Stimulated activated CD8-positive, alpha-beta memory T cell treated with anti-CD3 and anti-CD28 coated beads, Interleukin-4, amount 100 ng/mL, for 24 hours (primary cell): ENCODE data around the gene CSNK2A2.

Source experiments
- DNase-seq: peaks from one replicate; pipeline ENCODE4 v3.0.0-alpha.2; 2020; ENCODE audit warnings: low read depth

CSNK2A2 gene

DNA sequence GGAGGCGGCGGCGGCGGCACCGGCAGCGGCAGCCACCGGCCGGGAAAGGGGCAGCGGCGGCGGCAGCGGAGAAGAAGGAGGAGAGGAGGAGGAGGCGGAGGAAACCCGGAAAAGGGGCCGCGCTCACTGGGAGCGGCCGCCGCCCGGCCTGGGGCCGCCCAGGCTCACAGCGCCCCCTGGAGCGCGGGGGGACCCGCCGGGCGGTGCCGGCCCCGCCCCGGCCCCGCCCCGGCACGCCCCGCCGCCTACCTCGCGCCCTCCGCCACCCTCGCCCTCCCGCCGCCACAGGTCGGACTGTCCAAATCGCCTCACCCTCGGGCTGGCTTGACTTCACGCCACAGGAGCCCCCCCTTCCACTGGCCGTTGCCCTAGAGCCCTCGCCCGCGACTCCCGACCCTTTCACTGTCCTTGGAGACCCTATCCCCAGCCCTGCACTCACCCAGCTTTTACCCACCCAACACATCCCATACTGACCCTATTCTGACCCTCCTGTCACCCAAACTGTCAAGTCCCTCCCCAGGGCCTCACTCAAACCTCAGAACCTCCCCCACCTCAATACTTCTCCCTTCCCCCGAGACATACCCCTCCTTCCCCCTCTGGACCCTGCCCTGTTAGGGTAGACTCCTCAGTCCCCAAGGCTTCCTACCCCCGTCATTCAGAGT, at the start of gene CSNK2A2:
Gene CSNK2A2 (minus strand): TSS at position 85 of the 662 bp plus-strand sequence. CDS start 370 bp downstream, outside the sequence.
- DNase-seq, result peak; percentile 65

DNA sequence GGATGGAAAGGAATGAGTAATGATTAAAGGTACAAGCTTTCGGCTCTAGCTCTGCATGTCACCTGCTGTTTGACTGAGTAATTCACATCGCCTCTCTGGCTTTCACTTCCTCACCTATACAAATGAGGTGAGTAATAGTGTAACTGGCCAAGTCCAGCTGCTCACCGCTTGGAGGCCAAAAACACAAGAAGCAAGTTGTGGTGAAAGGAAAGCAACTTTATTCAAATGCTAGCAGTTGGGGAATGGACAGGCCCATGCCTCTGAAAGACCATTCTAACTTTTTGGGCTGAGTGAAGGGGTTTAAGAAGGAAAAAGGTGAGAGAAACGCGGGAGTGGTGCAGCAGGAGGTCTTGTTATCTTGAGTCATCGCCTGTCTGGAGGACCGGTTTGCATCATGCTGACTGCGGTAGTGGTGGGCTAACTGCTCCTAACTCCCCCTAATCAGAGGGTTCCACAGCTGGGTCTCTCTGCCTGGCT, 45.7 kb upstream of the CSNK2A2 start:
- DNase-seq, result no peak

DNA sequence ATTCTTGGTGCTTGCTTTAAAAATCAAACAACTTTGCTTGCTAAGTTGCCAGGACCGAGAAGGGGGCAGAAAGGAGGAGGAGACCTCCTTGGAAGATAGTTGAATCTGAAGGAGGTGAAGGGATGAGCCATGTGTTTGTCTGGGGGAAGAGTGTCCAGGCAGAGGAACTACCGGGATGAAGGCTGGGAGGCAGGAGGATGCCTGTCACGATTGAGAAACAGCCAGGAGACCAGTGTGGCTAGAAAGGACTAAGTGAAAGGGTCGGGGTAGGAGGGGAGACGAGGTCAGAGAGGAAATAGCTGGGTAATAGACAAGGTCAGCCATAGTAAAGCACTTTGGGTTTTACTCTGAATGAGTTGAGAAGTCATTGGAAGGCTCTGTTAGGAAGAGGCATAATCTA, 38.9 kb upstream of the CSNK2A2 start:
- DNase-seq, result no peak

DNA sequence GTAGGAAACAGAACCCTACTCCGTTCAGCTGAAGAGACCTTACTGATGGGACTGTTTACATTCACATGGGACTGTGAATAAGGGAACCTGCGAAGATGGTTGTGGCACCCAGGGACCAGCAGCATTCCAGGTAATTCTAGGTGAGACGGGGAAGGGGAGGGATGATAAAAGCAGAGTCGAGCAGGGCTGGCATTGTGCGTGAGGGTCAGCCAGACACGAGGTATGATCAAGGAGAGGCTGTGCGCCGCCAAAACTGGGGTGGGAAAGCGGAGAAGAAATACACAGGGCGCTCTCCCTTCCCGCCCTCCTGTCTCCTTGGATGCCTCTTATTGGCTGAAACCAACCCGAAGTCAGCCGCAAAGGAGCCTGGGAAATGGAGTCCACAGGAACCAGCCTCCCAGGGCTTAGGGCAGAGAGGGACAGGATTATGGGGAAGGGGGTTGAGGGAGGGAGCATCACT, 38.4 kb upstream of the CSNK2A2 start:
- peak; percentile 50 for DNase-seq

DNA sequence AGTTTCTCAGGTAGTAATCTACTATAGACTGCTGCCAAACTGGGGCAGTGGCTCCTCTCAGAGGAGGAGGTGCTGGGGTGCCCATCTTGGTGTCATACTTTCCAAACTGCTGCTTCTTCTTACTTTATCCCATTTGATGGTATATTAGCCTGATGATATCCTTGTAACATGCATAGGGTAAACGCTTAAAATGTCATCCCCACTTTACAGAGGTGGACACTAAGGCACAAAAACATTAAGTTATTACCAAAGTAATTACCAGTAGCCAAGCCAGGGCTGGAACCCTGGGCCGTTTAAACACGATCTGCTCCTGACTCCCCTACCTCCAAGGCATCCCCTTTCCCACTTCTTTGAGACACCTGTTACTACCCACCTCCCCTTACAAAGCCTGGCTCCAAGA, 37.8 kb upstream of the CSNK2A2 start:
- no peak for DNase-seq

DNA sequence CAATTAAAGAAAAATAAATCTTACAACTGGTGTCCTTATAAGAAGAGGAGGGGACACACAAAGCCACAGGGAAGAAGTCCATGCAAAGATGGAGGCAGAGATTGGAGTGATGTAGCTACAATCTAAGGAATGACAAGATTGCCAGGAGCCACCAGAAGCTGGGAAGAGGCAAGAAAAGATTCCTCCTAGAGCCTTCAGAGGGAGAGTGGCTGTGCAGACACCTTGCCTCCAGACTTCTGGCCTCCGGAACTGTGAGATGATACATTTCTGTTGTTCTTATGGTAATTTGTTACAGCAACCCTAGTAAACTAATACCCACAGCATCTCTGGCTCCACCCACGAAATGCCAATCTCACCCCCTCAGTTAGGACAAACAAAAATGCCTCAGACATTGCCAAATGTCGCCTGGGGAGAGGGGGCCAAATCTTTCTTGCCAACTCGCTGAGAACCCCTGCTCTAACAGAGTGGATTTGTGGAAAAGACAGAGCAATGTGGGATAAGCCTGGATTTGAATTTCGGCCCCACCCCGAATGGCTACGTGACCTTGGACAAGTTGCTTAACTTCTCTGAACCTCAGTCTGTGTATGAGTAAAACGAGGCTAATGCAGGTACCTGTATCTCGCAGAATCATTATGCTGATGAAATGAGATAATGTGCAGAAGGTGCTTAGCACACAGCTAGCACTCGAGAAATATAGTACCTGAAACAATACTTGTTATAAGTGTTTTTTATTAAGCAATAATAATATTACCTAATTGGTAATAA, 37.1 kb upstream of the CSNK2A2 start:
- DNase-seq, result no peak

DNA sequence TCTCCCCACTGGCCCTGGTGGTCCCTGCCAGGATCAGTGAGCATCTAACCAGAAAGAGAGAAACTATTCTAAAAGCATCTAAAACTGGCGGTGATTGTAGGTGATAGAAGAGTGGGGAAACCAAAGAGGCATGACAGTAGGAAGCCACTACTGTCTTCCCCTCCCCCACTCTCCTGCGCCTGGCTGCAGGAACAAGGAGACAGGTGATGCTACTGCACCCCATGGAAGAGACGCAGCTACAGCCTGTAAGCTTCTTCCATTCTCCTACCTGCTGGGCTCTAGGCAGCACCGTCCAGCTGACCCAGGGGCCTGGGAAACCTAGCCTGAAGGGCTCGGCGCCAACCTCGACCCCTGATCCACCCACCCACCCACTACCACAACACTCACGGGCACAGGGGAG, 32.4 kb upstream of the CSNK2A2 start:
- no peak for DNase-seq

DNA sequence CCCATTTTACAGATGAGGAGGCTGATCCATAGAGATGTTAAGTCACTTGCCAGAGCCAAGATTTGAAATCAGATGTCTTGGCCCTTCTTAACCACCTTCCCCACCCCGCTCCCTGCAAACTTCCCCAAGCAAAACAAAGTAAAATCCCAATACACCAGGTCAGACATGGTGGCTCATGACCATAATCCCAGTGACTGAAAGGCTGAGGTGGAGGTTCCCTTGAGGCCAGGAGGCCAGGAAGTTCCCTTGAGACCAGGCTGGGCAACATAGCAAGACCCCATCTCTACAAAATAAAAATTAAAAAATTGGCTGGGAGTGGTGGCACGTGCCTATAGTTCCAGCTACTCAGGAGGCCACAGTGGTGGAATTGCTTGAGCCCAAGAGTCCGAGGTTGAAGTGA, 28.9 kb upstream of the CSNK2A2 start:
- DNase-seq, result no peak

DNA sequence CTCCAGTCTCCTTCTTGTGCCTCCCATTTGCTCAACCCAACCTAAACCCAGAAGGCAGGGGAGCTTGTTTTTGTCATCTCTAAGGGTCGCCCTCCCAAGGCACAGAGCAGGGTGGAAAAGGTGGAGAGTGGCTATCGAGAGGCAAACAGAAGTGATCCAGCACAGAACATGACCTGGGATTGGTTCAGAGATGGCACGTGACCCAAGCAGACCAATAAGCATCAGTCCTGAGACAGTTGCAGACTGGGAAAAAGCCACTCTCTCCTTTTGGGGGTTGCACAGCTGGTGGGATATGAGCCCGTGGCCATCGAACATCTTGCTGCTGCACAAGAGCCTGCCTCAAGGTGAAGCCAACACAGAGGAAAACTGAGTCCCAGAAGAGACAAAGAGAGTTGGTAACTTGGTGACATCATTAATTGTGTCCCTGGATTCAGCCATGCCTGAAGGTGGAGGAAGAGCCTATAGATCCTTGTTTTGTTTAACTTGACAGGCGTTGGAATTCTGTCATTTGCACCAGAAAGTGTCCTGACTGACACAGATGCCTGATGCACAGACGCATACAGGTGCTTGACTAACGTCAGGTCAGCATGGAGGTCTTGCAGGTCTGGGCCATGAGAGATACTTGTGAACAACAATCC, 28.2 kb upstream of the CSNK2A2 start:
- DNase-seq, result no peak

DNA sequence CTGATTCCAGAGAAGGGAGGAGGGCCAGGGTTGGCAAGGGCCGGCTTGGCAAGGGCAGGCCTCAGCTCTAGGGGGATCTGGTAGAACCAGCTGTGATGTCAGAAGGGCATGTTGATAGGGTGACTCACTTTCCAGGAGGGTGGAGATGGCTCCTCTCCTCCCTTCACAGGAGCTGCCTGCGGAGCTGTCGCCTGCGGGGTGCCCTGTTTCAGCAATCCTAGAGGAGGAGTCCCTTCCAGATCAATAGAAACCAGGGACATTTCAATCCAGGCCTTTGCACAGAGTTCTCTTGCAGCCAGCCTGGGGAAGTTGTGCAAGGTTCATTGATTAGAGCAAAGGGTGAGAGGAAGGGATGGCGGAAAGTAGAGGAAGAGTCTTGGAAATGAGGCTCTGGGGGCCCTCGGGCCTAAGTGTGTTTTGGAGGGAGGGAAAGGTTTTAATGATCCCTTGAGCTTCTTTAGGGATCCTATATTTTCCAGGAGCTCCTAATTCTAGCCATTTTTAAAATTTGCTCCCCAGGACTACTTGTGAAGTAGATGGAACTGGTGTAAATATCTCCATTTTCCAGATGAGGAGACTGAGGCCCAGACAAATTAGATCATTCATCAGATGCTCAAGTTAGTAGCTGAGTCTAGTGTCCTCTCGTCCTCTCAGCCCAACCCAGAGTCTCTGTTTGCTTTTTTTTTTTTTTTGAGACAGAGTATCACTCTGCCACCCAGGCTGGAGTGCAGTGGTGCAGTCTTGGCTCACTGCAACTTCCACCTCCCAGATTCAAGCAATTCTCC, 24.8 kb upstream of the CSNK2A2 start:
- DNase-seq, result no peak

DNA sequence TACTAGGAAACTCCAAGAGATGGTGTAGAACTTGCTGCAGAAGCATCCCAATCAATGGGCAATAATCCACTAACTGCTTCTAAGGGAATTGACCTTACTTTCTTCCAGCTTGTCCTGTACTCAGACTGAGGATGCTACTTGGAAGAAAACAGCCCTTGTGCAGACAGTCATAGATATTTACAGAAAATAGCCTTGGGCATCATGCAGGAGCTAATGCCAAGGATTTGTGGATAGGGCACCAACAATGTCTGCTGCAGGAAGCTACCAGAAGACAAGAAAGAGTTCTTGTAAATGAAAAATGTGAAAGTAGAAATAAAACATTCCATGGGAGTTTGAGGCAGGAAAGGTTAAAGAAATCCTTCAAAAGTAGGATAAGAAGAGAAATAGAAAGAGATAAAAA, 21.5 kb upstream of the CSNK2A2 start:
- no peak for DNase-seq

DNA sequence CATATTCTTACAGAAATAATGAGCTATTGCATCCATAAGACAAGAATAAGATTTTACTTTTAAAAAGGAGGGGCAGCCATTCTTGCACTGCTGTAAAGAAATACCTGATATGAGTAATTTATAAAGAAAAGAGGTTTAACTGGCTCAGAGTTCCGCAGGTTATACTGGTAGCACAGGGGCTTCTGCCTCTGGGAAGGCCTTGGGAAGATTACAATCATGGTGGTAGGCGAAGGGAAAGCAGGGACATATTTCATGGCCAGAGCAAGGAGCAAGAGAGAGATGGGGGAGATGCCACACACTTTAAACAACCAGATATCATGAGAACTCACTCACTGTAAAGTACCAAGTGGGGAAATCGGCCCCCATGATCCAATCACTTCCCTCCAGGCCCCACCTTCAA, 20.9 kb upstream of the CSNK2A2 start:
- DNase-seq, result no peak

DNA sequence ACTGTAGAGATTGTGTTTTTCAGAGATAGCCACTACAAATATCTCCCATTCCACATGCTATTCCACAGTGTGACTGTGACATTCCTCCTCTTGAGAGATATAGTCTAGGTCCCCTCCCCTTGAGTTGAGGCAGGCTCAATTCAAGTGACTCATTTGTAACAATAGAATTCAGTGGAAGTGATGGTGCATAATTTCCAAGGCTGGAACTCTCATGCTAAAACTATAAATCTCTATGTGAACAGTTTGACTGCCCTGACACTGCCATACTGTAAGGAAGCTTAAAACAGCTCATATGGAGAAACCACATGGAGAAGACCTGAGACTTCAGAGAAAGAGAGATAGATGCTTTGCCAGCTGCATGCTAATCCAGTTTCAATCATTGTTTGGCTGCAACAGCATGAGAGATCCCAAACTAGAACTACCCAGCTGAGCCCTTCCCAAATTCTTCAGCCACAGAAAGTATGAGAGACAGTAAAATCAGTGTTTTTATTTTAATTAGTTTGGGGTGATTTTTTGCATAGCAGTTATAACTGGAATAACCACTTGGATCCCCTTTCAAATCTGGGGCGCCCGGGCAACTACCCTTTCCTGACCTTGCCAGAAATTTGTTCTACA, 19.5 kb upstream of the CSNK2A2 start:
- DNase-seq, result no peak

DNA sequence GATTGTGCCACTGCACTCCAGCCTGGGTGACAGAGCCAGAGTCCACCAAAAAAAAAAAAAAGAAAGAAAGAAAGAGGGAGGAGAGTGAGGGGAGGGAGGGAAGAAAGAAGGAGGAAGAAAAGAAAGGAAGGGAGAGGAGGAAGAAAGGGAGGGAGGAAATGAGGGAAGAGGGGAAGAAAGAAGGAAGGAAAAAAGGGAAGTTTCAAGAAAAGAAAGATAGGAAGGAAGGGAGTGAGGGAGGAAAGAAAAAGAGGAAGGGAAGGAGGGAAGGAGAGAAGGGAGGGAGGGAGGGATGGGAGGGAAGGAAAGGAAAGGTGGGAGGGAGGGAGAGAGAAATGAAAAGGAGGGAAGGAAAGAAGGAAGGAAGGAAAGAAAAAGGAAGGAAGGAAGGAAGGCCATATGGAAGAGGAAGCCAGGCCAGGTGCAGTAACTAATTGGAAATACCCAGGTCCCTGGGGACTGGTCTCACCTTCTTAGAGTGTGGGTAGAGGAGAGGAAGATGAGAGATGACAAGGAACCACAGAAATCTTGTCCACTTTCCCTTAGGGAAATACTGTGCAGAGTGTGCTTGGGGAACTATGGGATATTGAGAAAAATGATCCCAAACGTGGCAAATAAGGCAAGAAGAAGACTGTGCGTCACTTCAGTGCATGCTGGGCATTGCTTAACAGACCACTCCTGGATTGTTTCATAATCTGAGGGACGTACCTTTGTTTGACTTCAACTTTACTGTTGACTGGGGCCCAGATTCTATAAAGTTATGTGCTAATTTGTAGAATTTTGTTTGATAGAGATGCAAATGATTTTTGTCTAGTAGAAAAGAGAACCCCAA, 15.1 kb upstream of the CSNK2A2 start:
- DNase-seq, result no peak

DNA sequence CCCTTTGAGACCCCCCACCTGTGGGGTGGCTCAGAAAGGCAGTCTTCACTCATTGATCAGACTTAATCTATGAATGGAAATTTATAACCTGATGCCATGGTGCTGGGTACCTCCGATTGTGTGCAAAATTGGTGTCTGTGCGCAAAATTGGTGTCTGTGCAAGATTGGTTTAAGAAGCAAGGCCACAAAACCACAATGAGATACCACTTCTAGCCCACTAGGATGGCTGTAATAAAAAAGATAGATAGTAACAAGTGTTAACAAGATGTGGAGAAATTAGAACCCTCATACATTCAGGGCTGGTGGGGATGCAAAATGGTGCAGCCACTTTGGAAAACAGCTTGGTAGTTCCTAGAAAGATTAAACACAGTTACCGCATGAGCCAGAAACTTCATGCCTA, 13.9 kb upstream of the CSNK2A2 start:
- DNase-seq, result no peak

DNA sequence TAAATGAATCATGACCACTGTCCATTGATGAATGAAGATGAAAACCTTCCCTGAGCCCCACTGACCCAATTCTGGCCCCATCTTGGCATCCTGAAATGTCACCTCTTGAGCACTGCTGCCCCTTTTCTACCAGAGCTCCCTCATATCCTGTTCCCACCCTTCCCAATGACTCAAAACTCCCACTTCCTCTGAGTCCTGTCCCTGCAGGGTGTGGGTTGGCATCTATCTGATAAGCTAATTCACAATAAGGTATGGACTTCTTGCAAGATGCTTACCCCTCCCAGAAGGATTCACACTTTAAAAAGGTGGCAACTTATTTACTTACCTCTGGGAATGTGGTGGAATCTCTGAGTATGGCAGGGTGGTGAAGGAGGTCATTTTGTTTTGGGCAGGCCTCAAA, 13.3 kb upstream of the CSNK2A2 start:
- no peak for DNase-seq

DNA sequence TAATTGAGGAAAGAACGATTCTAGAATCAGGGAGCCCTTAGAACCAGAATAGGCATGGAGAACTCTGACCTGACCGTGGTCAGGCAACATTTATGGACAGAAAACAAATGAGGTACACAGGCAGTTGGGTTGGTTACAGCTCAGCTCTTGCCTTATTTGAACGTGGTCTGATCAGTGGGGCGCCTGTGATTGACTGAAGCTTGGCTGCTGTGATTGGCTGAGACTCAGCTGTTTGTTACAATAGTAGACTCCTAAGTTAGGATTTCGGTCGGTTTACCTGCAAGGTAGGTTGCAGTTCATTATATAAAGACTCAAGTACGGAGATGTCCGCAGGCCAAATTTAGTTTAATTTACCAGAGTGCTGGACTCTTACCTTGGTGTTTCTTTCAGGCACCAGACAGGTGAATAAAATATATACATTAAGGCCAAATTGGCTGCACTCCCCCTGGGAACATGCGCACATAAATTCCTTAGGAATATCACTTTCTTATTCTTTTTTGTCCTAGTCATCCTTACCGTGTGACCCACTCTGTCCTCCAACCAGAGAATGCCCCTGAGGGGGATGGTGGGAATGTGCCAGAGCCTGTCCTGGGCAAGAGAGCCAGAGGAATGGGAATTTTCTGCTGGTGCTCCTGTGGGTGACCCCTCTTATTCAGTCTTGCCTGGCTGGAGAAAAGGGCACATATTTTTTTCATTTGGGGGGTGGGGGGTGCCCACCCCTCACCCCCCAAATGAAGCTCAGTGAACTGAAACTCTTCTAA, 7.5 kb upstream of the CSNK2A2 start:
- DNase-seq, result no peak

DNA sequence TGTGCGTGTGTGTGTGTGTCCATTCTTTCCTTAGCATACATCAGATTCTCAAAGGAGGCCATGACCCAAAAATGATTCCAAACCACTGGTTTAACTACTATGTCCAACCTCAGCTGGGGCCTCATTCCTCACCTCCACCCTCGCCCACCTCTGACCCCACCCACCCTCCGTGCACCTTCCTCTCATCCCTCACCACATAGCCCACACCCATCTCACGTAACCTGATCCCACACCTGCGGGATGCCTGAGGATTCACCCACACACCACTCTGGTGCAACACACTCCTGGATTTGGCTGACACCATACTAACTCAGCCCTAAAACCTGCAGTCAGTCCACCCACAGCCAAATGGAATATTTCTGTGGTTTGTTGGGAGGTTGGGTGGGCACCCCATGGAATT, 3.3 kb upstream of the CSNK2A2 start:
- DNase-seq, result no peak

DNA sequence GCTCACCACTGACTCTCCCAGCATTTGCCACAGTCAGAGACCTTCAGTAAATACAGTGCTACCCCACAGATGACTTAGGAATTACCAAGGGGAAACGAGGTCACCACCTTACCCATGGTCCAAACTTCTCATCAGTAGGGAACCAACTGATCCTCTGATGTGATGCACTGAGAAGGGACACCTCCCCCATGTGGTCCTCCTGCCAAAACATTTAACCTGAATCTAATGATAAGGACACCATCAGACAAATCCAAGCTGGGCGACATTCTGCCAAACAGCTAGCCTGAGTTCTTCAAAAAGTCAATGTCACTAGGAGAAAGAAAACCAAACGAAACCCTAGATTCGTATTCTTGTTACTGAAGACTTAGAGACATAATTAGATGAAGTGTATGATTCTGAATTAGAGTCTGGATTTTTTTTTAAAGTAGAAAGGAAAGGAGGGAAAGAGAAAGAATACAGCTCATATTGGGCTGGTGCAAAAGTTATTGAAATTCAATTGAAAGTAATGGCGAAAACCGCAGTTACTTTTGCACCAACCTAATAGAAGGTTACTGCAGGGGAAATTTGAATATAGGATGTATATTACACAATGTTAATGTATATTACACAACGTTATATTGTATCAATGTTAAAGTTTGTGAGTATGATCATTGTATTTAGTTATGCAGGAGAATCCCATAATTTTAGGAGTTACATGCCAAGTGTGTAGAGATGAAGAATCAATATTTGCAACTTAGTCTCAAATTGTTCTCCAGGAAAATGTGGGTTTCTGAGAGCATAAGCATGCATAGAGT, 2.3 kb upstream of the CSNK2A2 start:
- no peak for DNase-seq
